HCT116 (cell line): ENCODE data around the gene ERRFI1. TPM values are rescaled to one million over a fixed set of nuclear protein-coding genes. Genes with fewer than 3 reads are reported as not detected.

Experiments used
- ATAC-seq: fragments of 200-7000 bp; cut with Tn5 transposase; 2 replicates; pipeline ENCODE4 v1.9.1; 2020; ENCODE audit warnings: mild to moderate bottlenecking, moderate library complexity
- BruUV-seq: library from RNA; stranded (reverse); fragments of 400-500 nt; replicated peaks from 2 replicates; lab custom pipeline; 2021; lab: Mats Ljungman, UMichigan
- CTCF ChIA-PET: fragments of 300-600 bp; sonication (Branson Sonifier 250); formaldehyde crosslinking; loops from one replicate; lab custom pipeline; 2021; ENCODE audit warnings: antibody characterized with exemption; lab: Charles Lee
- POLR2A ChIA-PET: fragments of 300-600, 350-600 bp; sonication (Branson Sonifier 250); formaldehyde crosslinking; loops from one replicate; lab custom pipeline; 2021; ENCODE audit warnings: antibody characterized with exemption; lab: Charles Lee
- RAD21 ChIA-PET, 2 experiments: fragments of 300-600 bp; sonication (Branson Sonifier 250); formaldehyde crosslinking; loops; one replicate each; lab custom pipeline; 2023; ENCODE audit warnings: low total read pairs in 2 of 2; ENCODE audit not compliant: uncharacterized antibody in 2 of 2, unreplicated experiment in 2 of 2, low non-redundant PET in 1 of 2; lab: Charles Lee
- DNase-seq: peaks from one replicate; pipeline ENCODE4 v3.0.0-alpha.2; 2010; ENCODE audit warnings: low read depth, low spot score
- H2AFZ ChIP-seq: fragments of 200-600 bp; shearing (Covaris generic), sonication (generic); 2 replicates; pipeline ENCODE4 v1.6.1; 2017; ENCODE audit warnings: low read depth, mixed run types, mixed read lengths, antibody characterized with exemption, low read length; ENCODE audit not compliant: poor library complexity, severe bottlenecking
- H3K27ac ChIP-seq: 2 replicates; pipeline ENCODE4 v1.5.1; 2012; ENCODE audit warnings: low read depth, low read length
- H3K27me3 ChIP-seq: fragments of 200-600 bp; sonication (generic); 2 replicates; pipeline ENCODE4 v1.6.1; 2016; ENCODE audit warnings: mixed run types, low read length, mixed read lengths; ENCODE audit not compliant: insufficient read depth
- H3K36me3 ChIP-seq, 2 experiments: fragments of 200-500 bp in 1 of 2; fragments of 200-600 bp in 1 of 2; sonication (Bioruptor generic) in 1 of 2; sonication (generic) in 1 of 2; 2 replicates each; pipeline versions ENCODE4 v1.5.1 to v1.6.1; 2014 to 2016; ENCODE audit warnings: low read length in 2 of 2, inconsistent platforms in 1 of 2, mixed read lengths in 1 of 2, mixed run types in 1 of 2; ENCODE audit not compliant: insufficient read depth in 2 of 2, control insufficient read depth in 1 of 2
- H3K4me1 ChIP-seq, 2 experiments: fragments of 200-600 bp in 1 of 2; sonication (generic) in 1 of 2; 2 replicates each; pipeline versions ENCODE4 v1.5.1 to v1.6.1; 2012 to 2017; ENCODE audit warnings: low read length in 2 of 2, inconsistent platforms in 1 of 2, mild to moderate bottlenecking in 1 of 2, mixed read lengths in 1 of 2, mixed run types in 1 of 2, moderate library complexity in 1 of 2; ENCODE audit not compliant: insufficient read depth in 2 of 2, control insufficient read depth in 1 of 2
- H3K4me2 ChIP-seq: fragments of 200-600 bp; sonication (generic); 2 replicates; pipeline ENCODE4 v1.6.1; 2017; ENCODE audit warnings: mixed run types, low read length, mixed read lengths
- H3K4me3 ChIP-seq, 2 experiments: fragments of 200-600 bp in 1 of 2; sonication (generic) in 1 of 2; replicated peaks in 1 of 2; 2 replicates each; pipeline ENCODE4 v1.5.1; 2011 to 2016; ENCODE audit warnings: low read length in 2 of 2, control low read depth in 1 of 2, low read depth in 1 of 2, mild to moderate bottlenecking in 1 of 2, mixed read lengths in 1 of 2, mixed run types in 1 of 2
- H3K79me2 ChIP-seq: fragments of 200-600 bp; sonication (generic); 2 replicates; pipeline ENCODE4 v1.6.1; 2017; ENCODE audit warnings: mild to moderate bottlenecking, mixed run types, low read length, moderate library complexity, mixed read lengths; ENCODE audit not compliant: insufficient read depth
- H3K9ac ChIP-seq: fragments of 200-600 bp; sonication (generic); 2 replicates; pipeline ENCODE4 v1.6.1; 2016; ENCODE audit warnings: low read length, mixed read lengths
- H3K9me2 ChIP-seq: fragments of 200-600 bp; sonication (generic), shearing (Covaris generic); 2 replicates; pipeline ENCODE4 v1.6.1; 2017; ENCODE audit warnings: mixed run types, mild to moderate bottlenecking, moderate library complexity; ENCODE audit not compliant: insufficient read depth
- H3K9me3 ChIP-seq, 2 experiments: fragments of 200-500 bp in 1 of 2; fragments of 200-600 bp in 1 of 2; sonication (Bioruptor generic) in 1 of 2; sonication (generic) in 1 of 2; 2 replicates each; pipeline ENCODE4 v1.6.1; 2014 to 2017; ENCODE audit warnings: low read length in 2 of 2, mixed read lengths in 2 of 2, inconsistent platforms in 1 of 2, low read depth in 1 of 2, mild to moderate bottlenecking in 1 of 2, mixed run types in 1 of 2, moderate library complexity in 1 of 2; ENCODE audit not compliant: control insufficient read depth in 1 of 2, insufficient read depth in 1 of 2
- H4K20me1 ChIP-seq: fragments of 200-600 bp; sonication (generic), shearing (Covaris generic); 2 replicates; pipeline ENCODE4 v1.6.1; 2017; ENCODE audit warnings: mixed run types, mild to moderate bottlenecking, moderate library complexity; ENCODE audit not compliant: insufficient read depth
- ATF3 ChIP-seq: IDR thresholded peaks from 2 replicates; pipeline ENCODE4 v1.6.1; 2012
- CBX3 ChIP-seq: IDR thresholded peaks from 2 replicates; pipeline ENCODE4 v1.6.1; 2012; ENCODE audit warnings: low read depth
- CEBPB ChIP-seq: IDR thresholded peaks from 2 replicates; pipeline ENCODE4 v1.6.1; 2012; ENCODE audit warnings: low read depth
- CTCF ChIP-seq, 3 experiments: fragments of 200-600 bp in 1 of 3; sonication (generic) in 1 of 3; IDR thresholded peaks in 2 of 3; conservative IDR thresholded peaks in 1 of 3; 2 replicates each; pipeline ENCODE4 v1.5.1; 2012 to 2017; ENCODE audit warnings: low read depth in 2 of 3, low read length in 2 of 3, antibody characterized with exemption in 1 of 3, borderline replicate concordance in 1 of 3, control low read depth in 1 of 3, mild to moderate bottlenecking in 1 of 3, mixed read lengths in 1 of 3, mixed run types in 1 of 3, moderate library complexity in 1 of 3; ENCODE audit not compliant: insufficient read depth in 1 of 3
- EGR1 ChIP-seq: IDR thresholded peaks from 2 replicates; pipeline ENCODE4 v1.6.1; 2012; ENCODE audit warnings: low read depth
- ELF1 ChIP-seq: IDR thresholded peaks from 2 replicates; pipeline ENCODE4 v1.6.1; 2012; ENCODE audit warnings: low read depth, borderline replicate concordance
- EZH2 ChIP-seq: fragments of 200-600 bp; sonication (generic); IDR thresholded peaks from 2 replicates; pipeline ENCODE4 v1.6.1; 2017; ENCODE audit warnings: antibody characterized with exemption, mixed run types
- FOSL1 ChIP-seq: IDR thresholded peaks from 2 replicates; pipeline ENCODE4 v1.6.1; 2012; ENCODE audit warnings: low read depth
- JUND ChIP-seq: IDR thresholded peaks from 2 replicates; pipeline ENCODE4 v1.6.1; 2012
- MAX ChIP-seq: IDR thresholded peaks from 2 replicates; pipeline ENCODE4 v1.6.1; 2012
- POLR2A ChIP-seq: IDR thresholded peaks from 2 replicates; pipeline ENCODE4 v1.7.0; 2011; ENCODE audit warnings: borderline replicate concordance; ENCODE audit not compliant: insufficient read depth, insufficient read length; ENCODE audit errors: extremely low read depth
- POLR2AphosphoS5 ChIP-seq: IDR thresholded peaks from 2 replicates; pipeline ENCODE4 v1.6.1; 2011; ENCODE audit warnings: mild to moderate bottlenecking, low read depth, low read length, moderate library complexity
- RAD21 ChIP-seq: IDR thresholded peaks from 2 replicates; pipeline ENCODE4 v1.6.1; 2012; ENCODE audit warnings: low read depth, mild to moderate bottlenecking
- REST ChIP-seq: IDR thresholded peaks from 2 replicates; pipeline ENCODE4 v1.6.1; 2012; ENCODE audit warnings: low read depth
- SP1 ChIP-seq: IDR thresholded peaks from 2 replicates; pipeline ENCODE4 v1.6.1; 2012; ENCODE audit warnings: low read depth
- SRF ChIP-seq: IDR thresholded peaks from 2 replicates; pipeline ENCODE4 v1.6.1; 2012; ENCODE audit warnings: low read depth
- YY1 ChIP-seq: IDR thresholded peaks from 2 replicates; pipeline ENCODE4 v1.6.1; 2011; ENCODE audit warnings: low read length, low read depth, moderate library complexity, mild to moderate bottlenecking; ENCODE audit not compliant: insufficient replicate concordance; ENCODE audit errors: extremely low read depth
- ZBTB33 ChIP-seq: IDR thresholded peaks from 2 replicates; pipeline ENCODE4 v1.6.1; 2011; ENCODE audit warnings: mild to moderate bottlenecking, low read length, moderate library complexity; ENCODE audit not compliant: insufficient replicate concordance; ENCODE audit errors: extremely low read depth
- ZFX ChIP-seq: fragments of 450-650 bp; IDR thresholded peaks from 2 replicates; pipeline ENCODE4 v1.6.1; 2017
- ZNF274 ChIP-seq: fragments of 200-500 bp; sonication (Bioruptor generic); IDR thresholded peaks from 2 replicates; pipeline ENCODE4 v1.6.1; 2014; ENCODE audit warnings: mild to moderate bottlenecking, low read depth, low read length, inconsistent platforms
- intact Hi-C: fragments of 100-400 bp; cut with micrococcal nuclease; formaldehyde crosslinking; loops from 2 replicates; pipeline ENCODE4 v1.10.0; 2022
- total RNA-seq: library from RNA; stranded (reverse); gene quantifications from one replicate; pipeline ENCODE4 v1.2.1, GENCODE V29; 2021; ENCODE audit not compliant: unreplicated experiment

ERRFI1 gene
- total RNA-seq, 1 experiment from 2014 or later: 777 TPM

- Histone ChIP-seq H3K27ac (no peak overlapping the region), H3K36me3 (peaks cover 40 to 63% of the 10 kb centered on the region in 2 experiments), H3K9ac (no peak overlapping the region), H3K4me1 (peaks cover 0 to 3% of the 10 kb centered on the region in 2 experiments; a peak in 1 of 4 replicates), H3K9me2 (no peaks in the 10 kb centered on the region), H3K4me2 (no peak overlapping the region), H3K27me3 (no peaks in the 10 kb centered on the region), H3K79me2 (peaks cover 67% of the 10 kb centered on the region), H3K9me3 (no peaks in the 10 kb centered on the region), H3K4me3 (no peak overlapping the region), H2AFZ (no peak overlapping the region), H4K20me1 (peaks cover 5% of the 10 kb centered on the region; the same call in 1 of the 2 replicates)
- ChIA-PET POLR2A (no interaction called here), RAD21 (no interaction called here), CTCF (no interaction called here)
- TF ChIP-seq ZFX: no peak
- no peak for TF ChIP-seq JUND
- no peak for TF ChIP-seq ZNF274
- TF ChIP-seq REST: no peak
- TF ChIP-seq POLR2AphosphoS5: no peak
- TF ChIP-seq SP1: no peak
- TF ChIP-seq ATF3: no peak
- no peak for TF ChIP-seq SRF
- TF ChIP-seq CTCF (IDR thresholded peaks at IDR 0.05 in 2 of 3, conservative IDR thresholded peaks at IDR 0.05 in 1 of 3; ENCODE audit: borderline replicate concordance in 1 of 3, insufficient read depth in 1 of 3, low read depth in 2 of 3, low read length in 2 of 3): no peak
- TF ChIP-seq POLR2A: no peak
- no peak for TF ChIP-seq FOSL1
- no peak for TF ChIP-seq EGR1
- no peak for TF ChIP-seq CBX3
- TF ChIP-seq MAX: no peak
- no peak for TF ChIP-seq EZH2
- no peak for TF ChIP-seq YY1
- TF ChIP-seq ZBTB33: no peak
- TF ChIP-seq ELF1: no peak
- TF ChIP-seq RAD21: no peak
- no peak for TF ChIP-seq CEBPB
- no TSS peak for BruUV-seq
- intact Hi-C loops: loop anchor here (10.0 kb wide), 1 partner anchor 744 kb away; no protein-coding TSS in a partner anchor
- DNase-seq (no peak), ATAC-seq (no peak)
These were observed 55.1 kb downstream of the ERRFI1 start for GRCh38 chr1:7971024-7971423.
